ENCODE data around the gene HMGCR.

The HMGCR gene

GRCh38 chr5:75380099-75380498 lies 43.1 kb downstream of the HMGCR start:
- FAIRE-seq (no peak), DNase-seq (ENCODE audit: low spot score) (no peak)

DNA sequence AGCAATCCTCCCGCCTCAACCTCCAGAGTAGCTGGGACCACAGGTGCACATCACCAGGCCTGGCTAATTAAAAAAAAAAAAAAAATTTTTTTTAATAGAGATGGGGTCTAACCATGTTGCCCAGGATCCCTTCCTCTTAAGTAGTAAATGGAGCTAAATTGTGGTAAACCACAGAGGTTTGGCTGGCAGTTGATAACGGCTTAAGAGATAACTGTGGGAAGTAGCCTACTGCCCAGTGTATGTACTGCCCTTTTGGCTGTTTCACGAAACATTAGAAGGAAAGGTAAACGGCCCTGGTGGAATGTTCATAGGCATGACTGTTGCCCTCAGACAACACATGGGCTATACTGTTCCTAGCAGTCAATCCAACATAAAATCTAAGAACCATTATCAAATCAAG lies 44.4 kb downstream of the HMGCR start:
- no peak for DNase-seq (ENCODE audit: low spot score)
- FAIRE-seq, result no peak

DNA sequence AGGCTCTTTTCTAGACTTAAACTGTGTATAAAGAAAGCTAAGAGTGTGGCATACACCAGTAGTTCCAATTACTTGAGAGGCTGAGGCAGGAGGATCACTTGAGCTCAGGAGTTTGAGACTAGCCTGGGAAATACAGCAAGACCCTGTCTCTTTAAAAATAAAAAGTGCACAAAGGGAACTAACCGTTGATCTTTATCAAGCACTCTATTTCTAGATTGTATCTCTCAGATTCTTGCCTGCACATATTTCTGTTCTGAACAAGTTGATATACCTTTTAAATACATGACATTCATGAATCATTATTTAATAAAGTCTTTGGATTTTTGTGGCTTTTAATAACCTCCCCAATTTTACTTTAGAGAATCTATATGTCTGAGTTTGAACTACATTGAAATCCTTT lies 47.2 kb downstream of the HMGCR start:
- FAIRE-seq, result no peak
- no peak for DNase-seq (ENCODE audit: low spot score)

GRCh38 chr5:75387806-75388205 lies 50.8 kb downstream of the HMGCR start:
- DNase-seq (ENCODE audit: low spot score) (no peak), FAIRE-seq (no peak)

GRCh38 chr5:75389430-75389829 lies 52.4 kb downstream of the HMGCR start:
- FAIRE-seq (no peak), DNase-seq (ENCODE audit: low spot score) (no peak)

GRCh38 chr5:75395277-75395676 lies 58.3 kb downstream of the HMGCR start:
- FAIRE-seq (no peak), DNase-seq (ENCODE audit: low spot score) (no peak)

DNA sequence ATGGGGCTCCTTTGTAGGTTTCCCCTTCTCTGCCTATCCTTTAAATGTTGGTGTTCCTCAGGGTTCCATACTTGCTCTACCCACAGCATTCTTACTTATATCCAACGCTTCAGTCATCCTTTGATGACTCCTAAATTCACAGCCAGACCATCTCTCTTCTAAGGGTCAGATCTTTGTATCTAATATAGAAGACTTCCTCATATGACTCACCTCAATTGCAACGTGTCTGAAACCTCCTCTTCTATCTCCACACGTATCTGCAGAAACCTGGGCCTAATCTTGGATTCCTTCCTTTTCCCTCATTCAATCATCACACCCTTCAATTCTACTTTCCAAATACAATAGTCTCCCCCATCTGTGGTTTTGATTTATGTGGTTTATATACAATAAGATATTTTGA lies 68.3 kb downstream of the HMGCR start:
- no peak for DNase-seq (ENCODE audit: low spot score)
- FAIRE-seq, result no peak
